Ecto neural progenitor cell (in vitro differentiated cells): ENCODE measurements around the gene PTPRG.

Experiments
- DNase-seq: peaks from one replicate; pipeline ENCODE4 v3.0.0-alpha.2; 2018; ENCODE audit warnings: low spot score

PTPRG gene

GRCh38 chr3:62057339-62058047 is 496.1 kb downstream of the PTPRG start:
- no peak for DNase-seq

DNA sequence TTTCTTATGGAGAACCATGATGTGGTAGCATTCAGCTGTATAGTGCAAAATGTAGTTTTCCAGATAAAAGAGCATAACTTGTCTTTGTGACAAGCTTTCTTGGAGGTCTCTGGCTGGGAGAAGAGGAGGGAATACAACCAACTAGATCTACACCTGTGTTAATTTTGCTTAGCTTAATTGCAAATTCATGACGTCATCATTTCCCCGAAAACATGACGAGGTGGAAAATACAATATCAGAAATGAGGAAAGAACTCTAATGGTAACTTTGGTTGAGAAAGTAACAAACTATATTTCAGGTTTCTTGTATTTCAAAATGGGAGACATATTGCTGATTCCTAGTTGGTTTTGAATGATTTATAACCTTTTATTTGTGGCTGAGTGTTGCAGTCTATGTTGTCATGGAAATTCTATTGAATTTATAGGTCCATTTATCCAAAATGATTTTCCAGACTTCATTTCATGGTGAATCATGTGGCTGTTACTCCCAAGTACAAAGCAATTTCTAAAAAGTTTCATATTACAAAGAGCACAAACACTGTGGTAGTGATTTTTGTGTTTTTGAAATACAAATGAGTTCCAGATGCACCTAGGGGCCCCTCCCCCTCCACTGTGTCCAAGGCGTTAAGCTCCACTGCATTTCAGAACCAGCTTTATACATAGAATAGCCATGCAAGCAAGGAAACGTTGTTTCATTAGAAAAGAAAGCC is 504.8 kb downstream of the PTPRG start:
- DNase-seq: no peak

GRCh38 chr3:62068337-62068736 is 507.0 kb downstream of the PTPRG start:
- no peak for DNase-seq

- DNase-seq: no peak
These were observed 509.5 kb downstream of the PTPRG start for GRCh38 chr3:62070891-62071290.

- DNase-seq: no peak
These were observed 511.7 kb downstream of the PTPRG start for GRCh38 chr3:62073038-62073437.

DNA sequence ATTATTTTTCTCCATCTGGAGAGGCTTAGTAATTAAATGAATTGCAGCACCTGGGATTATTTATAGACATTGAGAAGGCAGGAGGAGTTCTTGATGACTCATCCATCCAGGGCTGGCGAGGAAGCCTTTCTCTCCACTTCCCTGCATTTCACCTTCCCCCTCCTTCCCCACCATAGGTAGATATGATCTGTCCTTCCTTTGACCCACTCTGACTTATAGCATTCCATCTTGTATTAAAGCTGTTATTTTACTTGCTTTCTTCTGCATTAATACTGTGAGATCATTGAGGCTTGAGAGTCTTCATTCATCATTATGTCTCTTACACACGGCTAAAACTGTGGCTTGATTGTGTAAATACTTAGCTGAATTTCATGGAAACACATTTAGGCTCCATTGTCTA is 523.2 kb downstream of the PTPRG start:
- DNase-seq: no peak

DNA sequence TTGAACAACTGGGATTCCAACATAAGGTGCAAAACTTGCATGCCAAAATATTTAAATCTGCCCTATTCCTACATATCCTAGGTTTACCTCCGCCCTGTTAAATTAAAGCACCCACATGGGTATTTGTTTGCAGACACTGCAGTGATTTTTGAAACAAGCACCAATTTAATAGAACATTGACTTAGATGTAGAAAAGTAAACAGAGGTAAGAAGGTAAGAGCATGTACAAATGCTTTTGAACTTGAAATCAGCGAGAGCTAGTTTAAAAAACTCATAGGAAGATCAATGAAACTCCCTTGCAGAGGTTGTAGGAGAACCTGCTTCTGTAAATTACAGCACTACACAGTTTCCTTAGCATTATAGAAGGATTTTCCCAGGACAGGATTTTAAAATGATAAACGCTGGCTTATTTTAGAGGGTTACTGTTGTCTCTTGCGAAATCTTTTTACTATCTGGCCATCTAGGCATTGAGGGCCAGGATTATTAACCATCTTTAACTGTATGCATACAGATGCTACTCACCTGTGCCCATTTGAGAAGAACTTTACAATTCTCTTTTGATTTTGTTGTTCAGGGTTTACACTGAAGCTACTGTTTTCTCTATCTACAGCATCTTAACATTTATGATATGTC is 527.2 kb downstream of the PTPRG start:
- DNase-seq: no peak

GRCh38 chr3:62090066-62090465 is 528.7 kb downstream of the PTPRG start:
- no peak for DNase-seq

GRCh38 chr3:62090519-62090918 is 529.1 kb downstream of the PTPRG start:
- DNase-seq: no peak

- no peak for DNase-seq
These were observed 531.7 kb downstream of the PTPRG start for GRCh38 chr3:62093025-62093424.

DNA sequence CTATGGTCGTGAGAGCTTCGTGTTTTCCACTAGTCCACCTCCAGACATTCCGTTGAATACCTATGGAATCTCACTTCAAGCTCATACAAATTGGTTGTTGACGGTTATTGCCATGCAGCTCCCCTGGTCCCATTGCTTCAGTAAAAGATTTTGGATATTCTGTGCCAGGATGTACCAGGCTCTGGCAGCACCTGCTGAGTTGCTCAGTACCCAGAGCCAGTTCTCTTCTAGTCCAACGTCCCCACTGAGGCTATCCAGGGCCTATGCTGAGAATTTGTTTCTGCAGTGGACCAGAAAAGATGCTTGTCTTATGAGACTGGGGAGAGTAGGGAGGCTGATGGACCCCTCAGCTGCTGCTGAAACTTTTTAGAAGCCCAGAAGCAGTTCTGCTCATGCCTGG is 533.1 kb downstream of the PTPRG start:
- DNase-seq: no peak

DNA sequence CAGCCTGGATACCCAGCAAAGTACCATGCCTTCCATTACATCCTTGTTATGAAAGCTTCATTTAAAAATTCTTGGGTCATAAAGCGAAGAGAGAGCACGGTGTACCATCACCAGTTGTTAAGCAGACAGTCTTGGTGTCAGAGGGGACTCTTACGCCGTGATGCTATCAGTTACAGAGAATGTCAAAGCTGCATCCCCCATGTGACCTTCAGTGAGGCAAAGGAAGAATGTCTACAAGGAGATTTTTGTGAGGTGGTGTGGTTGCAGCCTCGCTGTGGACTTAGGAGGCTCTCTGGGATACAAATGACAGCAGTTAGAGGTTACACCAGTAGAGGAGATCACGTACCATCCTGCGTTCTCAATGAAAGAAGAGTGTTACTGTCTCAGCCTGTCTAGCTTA is 533.7 kb downstream of the PTPRG start:
- no peak for DNase-seq

- DNase-seq: no peak
These were observed 534.4 kb downstream of the PTPRG start for GRCh38 chr3:62095756-62096155.

- DNase-seq: no peak
These were observed 535.1 kb downstream of the PTPRG start for GRCh38 chr3:62096521-62096920.

DNA sequence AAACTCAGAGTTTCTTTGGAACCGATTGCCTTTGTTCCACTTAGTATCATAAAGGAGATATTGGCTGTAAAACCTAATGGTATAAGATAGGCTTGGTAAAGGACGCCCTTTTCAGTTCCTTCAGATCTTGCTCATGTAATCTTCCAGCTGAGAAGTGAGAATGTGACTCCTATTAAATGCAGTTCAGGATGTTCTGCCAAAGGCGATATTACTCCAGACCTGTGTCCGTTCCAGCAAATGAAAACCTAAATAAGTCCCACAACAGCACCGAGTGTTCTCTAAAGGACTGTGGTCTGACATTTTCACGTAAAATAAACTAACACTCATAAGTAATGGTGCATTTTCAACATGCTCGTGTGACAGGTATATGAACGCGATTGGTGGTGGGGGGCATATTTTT is 535.8 kb downstream of the PTPRG start:
- no peak for DNase-seq

GRCh38 chr3:62098646-62099365 is 537.4 kb downstream of the PTPRG start:
- no peak for DNase-seq

GRCh38 chr3:62100282-62100989 is 539.1 kb downstream of the PTPRG start:
- no peak for DNase-seq

DNA sequence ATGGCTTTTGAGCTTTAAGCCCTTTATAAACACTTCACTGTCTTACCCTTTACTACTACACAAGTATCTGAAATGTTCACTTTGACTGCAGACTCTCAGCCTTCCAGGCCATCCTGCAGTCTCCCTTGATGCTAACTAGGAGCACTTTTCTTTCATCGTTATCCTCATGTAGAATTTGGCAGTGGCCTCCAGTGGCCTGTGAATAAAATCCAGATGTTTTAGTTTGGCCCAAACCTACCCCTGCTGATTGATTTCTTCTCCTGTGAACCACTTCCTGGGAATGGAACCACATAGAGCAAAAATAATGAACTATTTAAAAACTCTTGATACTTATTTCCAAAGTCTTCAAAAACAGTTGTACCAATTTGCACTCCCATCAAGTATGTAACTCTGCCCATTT is 540.1 kb downstream of the PTPRG start:
- no peak for DNase-seq

DNA sequence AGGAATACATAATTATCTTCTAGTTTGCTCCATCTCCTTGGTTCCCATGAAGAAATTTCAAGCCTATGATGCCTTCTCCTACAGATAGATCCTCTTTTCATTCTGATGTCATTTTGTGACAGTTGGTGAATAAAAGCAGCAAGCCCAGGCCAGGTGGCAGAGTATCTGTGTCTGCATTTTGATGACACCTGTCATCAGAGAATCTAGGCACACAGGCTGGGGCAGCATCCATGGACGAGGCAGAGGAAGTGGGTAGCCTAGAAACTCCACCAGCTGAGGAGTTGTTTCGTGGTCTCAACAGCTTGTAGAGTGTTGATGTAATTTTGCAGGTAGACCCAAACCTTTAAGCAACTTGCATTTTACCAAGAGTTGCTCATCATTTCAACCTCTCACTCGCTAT is 542.2 kb downstream of the PTPRG start:
- DNase-seq: no peak

- no peak for DNase-seq
These were observed 548.2 kb downstream of the PTPRG start for GRCh38 chr3:62109534-62109933.

GRCh38 chr3:62110443-62111225 is 549.3 kb downstream of the PTPRG start:
- no peak for DNase-seq
